PC-3 (cell line): ENCODE results near the gene SIDT1. TPM values are rescaled to one million over a fixed set of nuclear protein-coding genes. Genes with fewer than 3 reads are reported as not detected.

Source experiments
- ATAC-seq: fragments of 200-7000 bp; cut with Tn5 transposase; 2 replicates; pipeline ENCODE4 v1.9.1; 2020; ENCODE audit warnings: mild to moderate bottlenecking, moderate library complexity
- BruUV-seq: library from RNA; stranded (reverse); fragments of 400-500 nt; replicated peaks from 2 replicates; lab custom pipeline; 2021; lab: Mats Ljungman, UMichigan
- CTCF ChIA-PET: fragments of 300-600 bp; sonication (Branson Sonifier 250); formaldehyde crosslinking; loops from one replicate; lab custom pipeline; 2022; ENCODE audit warnings: antibody characterized with exemption; lab: Charles Lee
- POLR2A ChIA-PET: fragments of 300-600 bp; sonication (Branson Sonifier 250); formaldehyde crosslinking; loops from one replicate; lab custom pipeline; 2022; ENCODE audit warnings: antibody characterized with exemption; ENCODE audit not compliant: unreplicated experiment; lab: Charles Lee
- DNase-seq: peaks from one replicate; pipeline ENCODE4 v3.0.0-alpha.2; 2015
- H2AFZ ChIP-seq: fragments of 300-600 bp; sonication (generic); 2 replicates; pipeline ENCODE4 v1.6.0; 2016; ENCODE audit warnings: antibody characterized with exemption, low read length
- H3F3A ChIP-seq: fragments of 300-600 bp; sonication (generic); one replicate; pipeline ENCODE4 v1.6.0; 2017; ENCODE audit warnings: antibody characterized with exemption, low read length, control low read depth, mild to moderate bottlenecking; ENCODE audit not compliant: unreplicated experiment
- H3K27ac ChIP-seq: fragments of 300-600 bp; sonication (generic); 2 replicates; pipeline ENCODE4 v1.5.1; 2016; ENCODE audit warnings: mild to moderate bottlenecking, low read length
- H3K27me3 ChIP-seq: fragments of 300-600 bp; sonication (generic); 2 replicates; pipeline ENCODE4 v1.6.1; 2016; ENCODE audit warnings: low read length, mixed read lengths
- H3K36me3 ChIP-seq: fragments of 300-600 bp; sonication (generic); 2 replicates; pipeline ENCODE4 v1.6.1; 2016; ENCODE audit warnings: low read depth, mixed run types, low read length, mixed read lengths
- H3K4me1 ChIP-seq: fragments of 300-600 bp; sonication (generic); 2 replicates; pipeline ENCODE4 v1.5.1; 2016; ENCODE audit warnings: low read length; ENCODE audit not compliant: insufficient read depth
- H3K4me2 ChIP-seq: fragments of 300-600 bp; sonication (generic); 2 replicates; pipeline ENCODE4 v1.6.0; 2016; ENCODE audit warnings: low read length
- H3K4me3 ChIP-seq: fragments of 300-600 bp; sonication (generic); 2 replicates; pipeline ENCODE4 v1.5.1; 2016; ENCODE audit warnings: mild to moderate bottlenecking, low read length, mixed read lengths
- H3K79me2 ChIP-seq: fragments of 300-600 bp; sonication (generic); 2 replicates; pipeline ENCODE4 v1.6.1; 2017; ENCODE audit warnings: low read length, mixed read lengths
- H3K9ac ChIP-seq: fragments of 300-600 bp; sonication (generic); 2 replicates; pipeline ENCODE4 v1.6.0; 2016; ENCODE audit warnings: mild to moderate bottlenecking, low read length
- H3K9me2 ChIP-seq: fragments of 300-600 bp; sonication (generic); replicated peaks from 2 replicates; pipeline ENCODE4 v1.6.1; 2016; ENCODE audit warnings: mixed run types, low read length, mixed read lengths
- H3K9me3 ChIP-seq: fragments of 300-600 bp; sonication (generic); 2 replicates; pipeline ENCODE4 v1.6.1; 2016; ENCODE audit warnings: low read length, mixed read lengths
- H4K20me1 ChIP-seq: fragments of 300-600 bp; sonication (generic); 2 replicates; pipeline ENCODE4 v1.6.1; 2016; ENCODE audit warnings: low read length, mixed read lengths
- CTCF ChIP-seq: fragments of 300-600 bp; sonication (generic); conservative IDR thresholded peaks from 2 replicates; pipeline ENCODE4 v1.5.1; 2017; ENCODE audit warnings: antibody characterized with exemption, low read depth, mild to moderate bottlenecking, low read length
- EZH2 ChIP-seq: fragments of 300-600 bp; sonication (generic); IDR thresholded peaks from one replicate; pipeline ENCODE4 v1.6.1; 2017; ENCODE audit warnings: antibody characterized with exemption, mild to moderate bottlenecking, low read length; ENCODE audit not compliant: unreplicated experiment
- EZH2phosphoT487 ChIP-seq: fragments of 300-600 bp; sonication (generic); IDR thresholded peaks from 2 replicates; pipeline ENCODE4 v1.6.1; 2018; ENCODE audit warnings: mild to moderate bottlenecking, antibody characterized with exemption, low read length, borderline replicate concordance
- intact Hi-C: fragments of 100-400 bp; cut with micrococcal nuclease; formaldehyde crosslinking; loops from 2 replicates; pipeline ENCODE4 v1.9.0; 2023
- total RNA-seq: library from RNA; depleted of rRNA; stranded (reverse); fragments of >200 nt; gene quantifications from 2 replicates; pipeline ENCODE4 v1.2.3, GENCODE V29; 2014

Gene SIDT1
- total RNA-seq, 1 experiment from 2014 or later: 14.1 TPM

GRCh38 chr3:113521981-113522380 is 10.4 kb upstream of the SIDT1 start:
- ATAC-seq: peak; percentile 77
- POLR2A ChIA-PET: no interaction called here
- H3K4me3 ChIP-seq: no peak overlapping the region
- no peak overlapping the region for H3K27ac ChIP-seq
- no peak overlapping the region for H3K4me2 ChIP-seq
- no peaks in the 10 kb centered on the region for H3K9me2 ChIP-seq
- no peaks in the 10 kb centered on the region for H3K79me2 ChIP-seq
- H3K27me3 ChIP-seq: no peaks in the 10 kb centered on the region
- intact Hi-C loops: no loop called here
- CTCF ChIA-PET: interaction anchor here (0.5 kb wide), 1 partner anchor 13 kb away, joined by 4 read pairs; no protein-coding TSS in a partner anchor
- H3K9me3 ChIP-seq: no peaks in the 10 kb centered on the region
- peaks cover 11% of the 10 kb centered on the region; the same call in 1 of the 2 replicates for H3K4me1 ChIP-seq
- DNase-seq: peak; percentile 43
- TF ChIP-seq CTCF (no peak), EZH2phosphoT487 (no peak), EZH2 (no peak)
- H4K20me1 ChIP-seq: no peaks in the 10 kb centered on the region
- no peak overlapping the region for H3K9ac ChIP-seq
- no TSS peak for BruUV-seq
- no peak overlapping the region for H2AFZ ChIP-seq
- no peaks in the 10 kb centered on the region for H3K36me3 ChIP-seq
- H3F3A ChIP-seq: no peaks in the 10 kb centered on the region

- Histone ChIP-seq H3K9me2 (no peaks in the 10 kb centered on the region), H3K9me3 (no peaks in the 10 kb centered on the region), H3K36me3 (no peaks in the 10 kb centered on the region), H2AFZ (no peak overlapping the region), H3F3A (no peaks in the 10 kb centered on the region), H3K27ac (peak overlapping the region; percentile 35), H3K79me2 (no peaks in the 10 kb centered on the region), H4K20me1 (no peaks in the 10 kb centered on the region), H3K4me1 (peaks cover 11% of the 10 kb centered on the region; the same call in 1 of the 2 replicates), H3K4me3 (no peak overlapping the region), H3K9ac (no peak overlapping the region), H3K4me2 (no peak overlapping the region), H3K27me3 (no peaks in the 10 kb centered on the region)
- ChIA-PET POLR2A (no interaction called here), CTCF (no interaction called here)
- peak; percentile 61 for ATAC-seq
- intact Hi-C loops: loop anchor here (1.0 kb wide), 1 partner anchor 9 kb away; the partner anchor contains the start of gene SIDT1
- BruUV-seq: no TSS peak
- TF ChIP-seq EZH2phosphoT487: no peak
- TF ChIP-seq EZH2: no peak
- no peak for TF ChIP-seq CTCF
- peak; percentile 58 for DNase-seq
These were observed 9.1 kb upstream of the SIDT1 start for GRCh38 chr3:113523241-113523640.

GRCh38 chr3:113532698-113533533 is 561 bp downstream of the SIDT1 start:
- Histone ChIP-seq H3K9me3 (no peaks in the 10 kb centered on the region), H3K9ac (peak overlapping the region; percentile 85), H2AFZ (peak overlapping the region; percentile 86), H4K20me1 (no peaks in the 10 kb centered on the region), H3K4me2 (peak overlapping the region; percentile 90), H3K36me3 (no peaks in the 10 kb centered on the region), H3K27ac (peak overlapping the region; percentile 95), H3F3A (peaks cover 15% of the 10 kb centered on the region), H3K27me3 (no peaks in the 10 kb centered on the region), H3K4me1 (peaks cover 52% of the 10 kb centered on the region), H3K79me2 (peaks cover 46% of the 10 kb centered on the region), H3K4me3 (peak overlapping the region; percentile 84), H3K9me2 (no peaks in the 10 kb centered on the region)
- peak; percentile 36 for DNase-seq
- POLR2A ChIA-PET: no interaction called here
- intact Hi-C loops: loop anchor here (1.0 kb wide), 4 partner anchors 10 to 38 kb away; partner anchors contain the start of gene SPICE1
- CTCF ChIA-PET: interaction anchor here (0.9 kb wide), 1 partner anchor 39 kb away, joined by 4 read pairs; no protein-coding TSS in a partner anchor
- BruUV-seq: TSS peak; percentile 40
- TF ChIP-seq CTCF (peak; percentile 12; the same call in 1 of the 2 replicates), EZH2 (no peak)
- ATAC-seq: peak; percentile 14
